Keratinocyte (primary cell): ENCODE results near the gene PIGU. TPM values are rescaled to one million over a fixed set of nuclear protein-coding genes. Genes with fewer than 3 reads are reported as not detected.

Source experiments
- DNase-seq: peaks from one replicate; pipeline ENCODE4 v3.0.0-alpha.2; 2011; ENCODE audit warnings: low read depth, missing footprints, low spot score
- FAIRE-seq: peaks from 2 replicates; lab custom pipeline; 2011; peaks lifted over from hg19 to GRCh38; lab: Jason Lieb, UNC
- H2AFZ ChIP-seq: 2 replicates; pipeline ENCODE4 v1.6.0; 2012; ENCODE audit warnings: low read length, control low read depth, inconsistent platforms; ENCODE audit not compliant: control insufficient read depth
- H3K27ac ChIP-seq: 2 replicates; pipeline ENCODE4 v1.5.1; 2011; ENCODE audit warnings: low read length; ENCODE audit not compliant: control insufficient read depth, insufficient read depth
- H3K27me3 ChIP-seq: 3 replicates; pipeline ENCODE4 v1.6.0; 2011; ENCODE audit warnings: low read length; ENCODE audit not compliant: control insufficient read depth, insufficient read depth; ENCODE audit errors: extremely low read depth
- H3K36me3 ChIP-seq, 2 experiments: 2 replicates in 1 of 2; 3 replicates in 1 of 2; pipeline ENCODE4 v1.5.1; 2011; ENCODE audit warnings: low read length in 2 of 2, mild to moderate bottlenecking in 1 of 2; ENCODE audit not compliant: control insufficient read depth in 2 of 2, insufficient read depth in 2 of 2; ENCODE audit errors: extremely low read depth in 1 of 2
- H3K4me1 ChIP-seq: 3 replicates; pipeline ENCODE4 v1.5.1; 2011; ENCODE audit warnings: low read length; ENCODE audit not compliant: control insufficient read depth, insufficient read depth; ENCODE audit errors: extremely low read depth
- H3K4me2 ChIP-seq: 3 replicates; pipeline ENCODE4 v1.6.0; 2011; ENCODE audit warnings: low read depth, low read length; ENCODE audit not compliant: control insufficient read depth, insufficient read depth; ENCODE audit errors: extremely low read depth
- H3K4me3 ChIP-seq, 3 experiments: fragments of 200-600 bp in 1 of 3; sonication (generic) in 1 of 3; 2 replicates in 2 of 3; 3 replicates in 1 of 3; pipeline ENCODE4 v1.5.1; 2011 to 2016; ENCODE audit warnings: low read length in 3 of 3, mild to moderate bottlenecking in 3 of 3, control low read depth in 2 of 3, inconsistent platforms in 1 of 3, low read depth in 1 of 3, mixed read lengths in 1 of 3, mixed run types in 1 of 3, moderate library complexity in 1 of 3; ENCODE audit not compliant: control insufficient read depth in 2 of 3, insufficient read depth in 2 of 3; ENCODE audit errors: extremely low read depth in 1 of 3
- H3K79me2 ChIP-seq: 2 replicates; pipeline ENCODE4 v1.6.0; 2012; ENCODE audit warnings: low read length; ENCODE audit not compliant: control insufficient read depth, insufficient read depth
- H3K9ac ChIP-seq: 3 replicates; pipeline ENCODE4 v1.6.0; 2011; ENCODE audit warnings: low read length; ENCODE audit not compliant: control insufficient read depth, insufficient read depth; ENCODE audit errors: extremely low read depth
- H3K9me1 ChIP-seq: 3 replicates; pipeline ENCODE4 v1.6.0; 2011; ENCODE audit warnings: low read length; ENCODE audit not compliant: control insufficient read depth, insufficient read depth; ENCODE audit errors: extremely low read depth
- H3K9me3 ChIP-seq: 2 replicates; pipeline ENCODE4 v1.5.1; 2012; ENCODE audit warnings: low read depth, low read length; ENCODE audit not compliant: control insufficient read depth
- H4K20me1 ChIP-seq: 3 replicates; pipeline ENCODE4 v1.6.0; 2011; ENCODE audit warnings: low read length; ENCODE audit not compliant: control insufficient read depth, insufficient read depth; ENCODE audit errors: extremely low read depth
- EZH2 ChIP-seq: IDR thresholded peaks from one replicate; pipeline ENCODE4 v1.6.1; 2012; ENCODE audit warnings: inconsistent platforms, mild to moderate bottlenecking, low read length, moderate library complexity
- dilution Hi-C: fragments of 300-500 bp; cut with MboI; formaldehyde crosslinking; loops from one replicate; pipeline ENCODE4 v1.7.0; 2020; ENCODE audit warnings: low sequenced_read_pairs; ENCODE audit not compliant: extremely low pct_ligation_motif_present
- polyA plus RNA-seq, 5 experiments: library from polyadenylated mRNA; depleted of rRNA in 3 of 5; stranded (reverse) in 3 of 5; stranded (forward) in 1 of 5; unstranded in 1 of 5; fragments of >200 nt; gene quantifications; 1 replicate in 1 of 5; 2 replicates in 3 of 5; 3 replicates in 1 of 5; pipeline versions ENCODE4 v1.2.1 to v1.2.3, GENCODE V29; 2011 to 2012; ENCODE audit warnings: missing spikeins in 2 of 5, low read depth in 1 of 5, low replicate concordance in 1 of 5
- TF ChIP-seq, protein P1 (sequence below), 3 experiments: IDR thresholded peaks in 1 of 3; conservative IDR thresholded peaks in 1 of 3; optimal IDR thresholded peaks in 1 of 3; 2 replicates in 2 of 3; 3 replicates in 1 of 3; pipeline versions ENCODE3 to v1.5.1; 2011; ENCODE audit warnings: low read length in 3 of 3, mild to moderate bottlenecking in 3 of 3, moderate library complexity in 2 of 3, control low read depth in 1 of 3, inconsistent platforms in 1 of 3; ENCODE audit not compliant: insufficient read depth in 2 of 3; ENCODE audit errors: extremely low read depth in 1 of 3

The PIGU gene
- polyA plus RNA-seq, 1 donor (not counting 4 experiments of a cell fraction or from before 2014, with no cell fraction given), result 48.0 TPM

DNA sequence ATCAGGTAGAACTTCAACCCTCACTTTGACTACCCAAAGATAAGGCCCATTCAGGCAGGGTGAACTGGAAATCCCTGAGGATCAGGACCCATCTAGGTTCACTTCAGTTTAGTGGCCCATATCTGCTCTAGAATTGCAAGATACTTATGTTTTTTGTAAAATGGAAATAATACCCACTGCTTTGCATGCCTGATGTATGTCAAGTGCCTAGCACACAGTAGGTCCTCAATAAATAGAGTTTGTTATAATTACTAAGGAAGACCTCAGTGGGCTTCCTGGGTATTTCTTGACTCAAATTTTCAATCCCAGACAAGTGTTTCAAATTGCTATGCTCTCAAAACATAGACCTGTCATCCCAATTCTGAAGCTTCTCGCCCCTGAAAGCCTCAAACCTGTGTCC, 32.5 kb downstream of the PIGU start:
- H3K4me1 ChIP-seq, result no peaks in the 10 kb centered on the region
- no peaks in the 10 kb centered on the region for H3K79me2 ChIP-seq
- no peak overlapping the region for H3K4me3 ChIP-seq
- dilution Hi-C loops, result no loop called here
- H3K27ac ChIP-seq, result no peak overlapping the region
- no peak overlapping the region for H2AFZ ChIP-seq
- DNase-seq (no peak), FAIRE-seq (no peak)
- no peak overlapping the region for H3K4me2 ChIP-seq
- no peak overlapping the region for H3K9ac ChIP-seq
- H3K9me1 ChIP-seq, result no peaks in the 10 kb centered on the region
- H3K9me3 ChIP-seq, result no peaks in the 10 kb centered on the region
- TF ChIP-seq, protein P1, sequence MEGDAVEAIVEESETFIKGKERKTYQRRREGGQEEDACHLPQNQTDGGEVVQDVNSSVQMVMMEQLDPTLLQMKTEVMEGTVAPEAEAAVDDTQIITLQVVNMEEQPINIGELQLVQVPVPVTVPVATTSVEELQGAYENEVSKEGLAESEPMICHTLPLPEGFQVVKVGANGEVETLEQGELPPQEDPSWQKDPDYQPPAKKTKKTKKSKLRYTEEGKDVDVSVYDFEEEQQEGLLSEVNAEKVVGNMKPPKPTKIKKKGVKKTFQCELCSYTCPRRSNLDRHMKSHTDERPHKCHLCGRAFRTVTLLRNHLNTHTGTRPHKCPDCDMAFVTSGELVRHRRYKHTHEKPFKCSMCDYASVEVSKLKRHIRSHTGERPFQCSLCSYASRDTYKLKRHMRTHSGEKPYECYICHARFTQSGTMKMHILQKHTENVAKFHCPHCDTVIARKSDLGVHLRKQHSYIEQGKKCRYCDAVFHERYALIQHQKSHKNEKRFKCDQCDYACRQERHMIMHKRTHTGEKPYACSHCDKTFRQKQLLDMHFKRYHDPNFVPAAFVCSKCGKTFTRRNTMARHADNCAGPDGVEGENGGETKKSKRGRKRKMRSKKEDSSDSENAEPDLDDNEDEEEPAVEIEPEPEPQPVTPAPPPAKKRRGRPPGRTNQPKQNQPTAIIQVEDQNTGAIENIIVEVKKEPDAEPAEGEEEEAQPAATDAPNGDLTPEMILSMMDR (optimal IDR thresholded peaks at IDR 0.05 in 1 of 3, IDR thresholded peaks at IDR 0.05 in 1 of 3, conservative IDR thresholded peaks at IDR 0.05 in 1 of 3; ENCODE audit: extremely low read depth in 1 of 3, insufficient read depth in 2 of 3, low read length in 3 of 3), result no peak
- no peak for TF ChIP-seq EZH2
- no peaks in the 10 kb centered on the region for H3K27me3 ChIP-seq
- H4K20me1 ChIP-seq, result no peaks in the 10 kb centered on the region
- H3K36me3 ChIP-seq, result no peaks in the 10 kb centered on the region

DNA sequence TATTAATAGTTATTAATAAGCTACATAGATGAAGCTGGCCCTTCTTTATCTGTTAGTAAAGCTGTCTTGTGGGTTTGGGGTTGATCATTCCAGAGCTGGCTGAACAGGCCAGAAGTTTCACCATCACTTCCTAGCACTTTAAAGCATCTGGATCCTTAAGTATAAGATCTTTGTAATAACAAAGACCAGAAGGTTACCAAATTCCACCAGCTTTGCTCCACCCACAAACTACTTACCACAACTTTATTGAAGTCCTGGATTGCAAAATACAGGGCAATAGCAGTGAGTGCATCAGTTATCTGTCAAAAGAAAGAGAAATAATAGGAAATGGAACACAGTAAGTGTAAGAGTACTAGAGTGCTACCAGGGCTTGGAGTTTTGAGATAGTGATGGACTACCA, 33.0 kb downstream of the PIGU start:
- Histone ChIP-seq H3K9me3 (no peaks in the 10 kb centered on the region), H3K4me1 (no peaks in the 10 kb centered on the region), H3K4me3 (no peak overlapping the region), H3K27ac (no peak overlapping the region), H2AFZ (no peak overlapping the region), H3K79me2 (no peaks in the 10 kb centered on the region), H3K36me3 (no peaks in the 10 kb centered on the region), H4K20me1 (no peaks in the 10 kb centered on the region), H3K4me2 (no peak overlapping the region), H3K9ac (no peak overlapping the region), H3K27me3 (no peaks in the 10 kb centered on the region), H3K9me1 (no peaks in the 10 kb centered on the region)
- dilution Hi-C loops, result no loop called here
- TF ChIP-seq, protein P1 (optimal IDR thresholded peaks at IDR 0.05 in 1 of 3, IDR thresholded peaks at IDR 0.05 in 1 of 3, conservative IDR thresholded peaks at IDR 0.05 in 1 of 3; ENCODE audit: extremely low read depth in 1 of 3, insufficient read depth in 2 of 3, low read length in 3 of 3), result no peak
- TF ChIP-seq EZH2, result no peak
- DNase-seq (no peak), FAIRE-seq (no peak)
